Measurements from ENCODE around the gene SEC22A. TPM values are rescaled to one million over a fixed set of nuclear protein-coding genes. Genes with fewer than 3 reads are reported as not detected.

Gene SEC22A
- total RNA-seq, 1 donor = 41.9 TPM

- TF ChIP-seq CTCF (IDR thresholded peaks at IDR 0.05; ENCODE audit: insufficient read depth, low read depth, low read length) = no peak
- no peak overlapping the region for H3K4me3 ChIP-seq (ENCODE audit: low read depth, low read length)
- DNase-seq (ENCODE audit: low read depth) = no peak
Measured at GRCh38 chr3:123279121-123279520, 77.4 kb downstream of the SEC22A start.

- no peak overlapping the region for H3K4me3 ChIP-seq (ENCODE audit: low read depth, low read length)
- DNase-seq (ENCODE audit: low read depth) = no peak
- no peak for TF ChIP-seq CTCF (IDR thresholded peaks at IDR 0.05; ENCODE audit: insufficient read depth, low read depth, low read length)
Measured at GRCh38 chr3:123281406-123281805, 79.7 kb downstream of the SEC22A start.

- no peak for DNase-seq (ENCODE audit: low read depth)
- no peak for TF ChIP-seq CTCF (IDR thresholded peaks at IDR 0.05; ENCODE audit: insufficient read depth, low read depth, low read length)
Measured at GRCh38 chr3:123281929-123282328, 80.2 kb downstream of the SEC22A start.

GRCh38 chr3:123282461-123282860 lies 80.7 kb downstream of the SEC22A start:
- H3K4me3 ChIP-seq (ENCODE audit: low read depth, low read length) = no peak overlapping the region
- no peak for DNase-seq (ENCODE audit: low read depth)
- no peak for TF ChIP-seq CTCF (IDR thresholded peaks at IDR 0.05; ENCODE audit: insufficient read depth, low read depth, low read length)

More at GRCh38 chr3:123281929-123282328, 80.2 kb downstream of the SEC22A start:
- H3K4me3 ChIP-seq (ENCODE audit: low read depth, low read length) = no peak overlapping the region

- no peak for DNase-seq (ENCODE audit: low read depth)
- no peak overlapping the region for H3K4me3 ChIP-seq (ENCODE audit: low read depth, low read length)
- TF ChIP-seq CTCF (IDR thresholded peaks at IDR 0.05; ENCODE audit: insufficient read depth, low read depth, low read length) = no peak
Measured at GRCh38 chr3:123283074-123283473, 81.3 kb downstream of the SEC22A start.

GRCh38 chr3:123283657-123284398 lies 82.1 kb downstream of the SEC22A start:
- no peak overlapping the region for H3K4me3 ChIP-seq (ENCODE audit: low read depth, low read length)
- DNase-seq (ENCODE audit: low read depth) = no peak
- TF ChIP-seq CTCF (IDR thresholded peaks at IDR 0.05; ENCODE audit: insufficient read depth, low read depth, low read length) = no peak
